Uterus (tissue), 2 donors: Measurements from ENCODE around the gene PARD3.

Experiments used
- CTCF ChIP-seq, 4 experiments: fragments of 200-600 bp in 2 of 4; fragments of 450-650 bp in 2 of 4; sonication (generic) in 2 of 4; IDR thresholded peaks; one replicate each; pipeline ENCODE4 v1.5.1; 2016 to 2019; ENCODE audit warnings: antibody characterized with exemption in 4 of 4, mild to moderate bottlenecking in 2 of 4, moderate library complexity in 1 of 4
- POLR2A ChIP-seq, 2 donors: fragments of 450-650 bp; IDR thresholded peaks; one replicate each; pipeline ENCODE4 v1.6.1; 2016; ENCODE audit warnings: antibody characterized with exemption in 2 of 2, mild to moderate bottlenecking in 1 of 2, moderate library complexity in 1 of 2

- TF ChIP-seq CTCF (IDR thresholded peaks at IDR 0.05) = no peak
- TF ChIP-seq POLR2A (IDR thresholded peaks at IDR 0.05) = no peak
These were observed 720.1 kb downstream of the PARD3 start for GRCh38 chr10:34094961-34095360.
